Stomach (tissue), 4 donors: ENCODE data around the gene TTBK2.

ENCODE experiments used
- CTCF ChIP-seq, 7 experiments: fragments of 450-650 bp in 4 of 7; fragments of 200-600 bp in 3 of 7; sonication (generic) in 3 of 7; IDR thresholded peaks; one replicate each; pipeline ENCODE4 v1.5.1; 2016 to 2019; ENCODE audit warnings: antibody characterized with exemption in 7 of 7, control low read depth in 2 of 7, mild to moderate bottlenecking in 1 of 7
- POLR2A ChIP-seq, 4 donors: fragments of 450-650 bp; IDR thresholded peaks; one replicate each; pipeline ENCODE4 v1.6.1; 2016; ENCODE audit warnings: antibody characterized with exemption in 4 of 4, control low read depth in 2 of 4, mild to moderate bottlenecking in 1 of 4, moderate library complexity in 1 of 4

GRCh38 chr15:42736793-42737528 is 183.6 kb downstream of the TTBK2 start, which contains the start of gene CDAN1:
- TF ChIP-seq POLR2A (IDR thresholded peaks at IDR 0.05), result no peak
- TF ChIP-seq CTCF (IDR thresholded peaks at IDR 0.05), result no peak
